ENCODE data around the gene USP16. TPM values are rescaled to one million over a fixed set of nuclear protein-coding genes. Genes with fewer than 3 reads are reported as not detected.
"Not testable (repeated sequence)": the region's sequence is repeated elsewhere in the genome, so short reads cannot be mapped to it uniquely, and the experiment has no call there.

The USP16 gene
- 20.9 to 27.0 TPM (median 22.5 TPM) in 3 replicates for total RNA-seq
- long read RNA-seq, transcript USP16-204 (18 exons, 2,963 nt) = minor isoform, 13 of 37 reads
- long read RNA-seq, transcript USP16-203 (18 exons, 2,960 nt) = major isoform, 15 of 37 reads
- long read RNA-seq, partial matches to known transcripts = 1 of 37 reads
- long read RNA-seq, other reads (novel, unspliced or antisense) = 8 of 37 reads

DNA sequence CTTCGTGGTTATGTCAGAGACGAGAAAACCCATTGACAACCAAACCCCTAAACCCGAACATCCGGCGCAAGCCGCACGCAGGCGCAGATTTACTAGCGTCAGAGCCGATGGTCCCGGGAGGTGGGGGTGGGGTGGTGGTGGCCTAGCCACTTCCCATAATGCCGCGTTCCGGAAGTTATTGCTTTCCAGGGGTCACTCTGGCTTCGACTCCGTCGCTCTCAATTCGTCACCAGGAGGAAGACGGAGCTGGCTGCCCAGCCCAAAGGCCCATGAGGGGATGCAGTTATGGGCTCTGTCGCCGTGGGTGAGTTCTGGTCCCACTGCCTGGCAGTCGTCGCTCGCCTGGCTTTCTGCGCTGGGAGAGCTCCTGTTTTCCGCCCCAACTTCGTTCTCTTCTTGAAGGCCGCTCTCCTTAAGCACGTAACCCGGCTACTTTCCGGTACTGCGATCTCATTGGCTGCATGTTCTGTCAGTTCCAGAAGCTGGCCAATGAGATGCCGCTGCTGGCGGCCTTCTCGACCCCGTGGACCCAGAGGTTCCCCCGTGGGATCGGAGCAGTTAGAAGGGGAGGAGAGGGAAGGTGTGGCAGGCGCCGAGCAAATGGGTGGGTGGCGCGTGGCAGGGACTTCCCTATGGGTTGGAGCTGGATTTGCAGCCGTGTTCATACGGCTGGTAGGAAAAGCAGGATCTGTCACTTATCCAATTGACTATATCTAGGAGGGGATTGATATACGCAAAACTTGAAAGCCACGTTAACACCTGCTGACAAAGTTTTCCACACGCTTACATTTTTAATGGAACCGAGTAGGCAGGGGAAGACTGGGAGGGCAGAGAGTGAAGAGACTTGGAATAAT, at the start of gene USP16:
Gene USP16, plus strand, starts transcription at position 195 of the 854 bp plus-strand sequence. CDS start 3,246 bp downstream, outside the sequence.
- peaks cover 24% of the 10 kb centered on the region for H3K4me1 Mint-ChIP-seq (ENCODE audit: low read depth)
- no peaks in the 10 kb centered on the region for H3K9me3 Mint-ChIP-seq (ENCODE audit: low read depth)
- H3K27ac Mint-ChIP-seq (ENCODE audit: unreplicated experiment) = peak within 1 kb of the TSS; percentile 100
- peak; percentile 98 for DNase-seq (ENCODE audit: low spot score)
- H3K27me3 Mint-ChIP-seq (ENCODE audit: low read depth) = no peaks in the 10 kb centered on the region
- H3K4me3 Mint-ChIP-seq (ENCODE audit: unreplicated experiment) = peak within 1 kb of the TSS; percentile 100
- H3K36me3 Mint-ChIP-seq (ENCODE audit: low read depth) = peaks cover 2% of the 10 kb centered on the region
- peak; percentile 23 for TF ChIP-seq CTCF (IDR thresholded peaks at IDR 0.05)

DNA sequence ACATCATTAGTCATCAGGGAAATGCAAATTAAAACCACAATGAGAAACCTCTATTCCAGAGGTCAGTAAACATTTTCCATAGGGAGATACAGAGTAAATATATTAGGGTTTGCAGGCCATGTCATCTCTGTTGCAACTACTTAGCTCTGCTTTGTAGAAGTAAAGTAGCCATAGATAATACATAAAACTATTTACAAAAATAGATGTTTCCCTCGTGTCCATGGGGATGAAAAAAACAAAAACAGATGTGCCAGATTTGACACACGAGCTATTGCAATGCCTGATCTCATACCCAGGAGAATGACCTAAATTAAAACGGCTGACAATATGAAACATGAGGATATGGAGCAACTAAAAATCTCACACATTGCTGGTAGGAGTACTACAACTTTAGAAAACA, 49.1 kb upstream of the USP16 start:
- no peak overlapping the region for H3K4me3 Mint-ChIP-seq (ENCODE audit: unreplicated experiment)
- no peak for TF ChIP-seq CTCF (IDR thresholded peaks at IDR 0.05)
- peaks cover 19% of the 10 kb centered on the region for H3K36me3 Mint-ChIP-seq (ENCODE audit: low read depth)
- no peaks in the 10 kb centered on the region for H3K4me1 Mint-ChIP-seq (ENCODE audit: low read depth)
- H3K9me3 Mint-ChIP-seq (ENCODE audit: low read depth) = peaks cover 5% of the 10 kb centered on the region
- no peak overlapping the region for H3K27ac Mint-ChIP-seq (ENCODE audit: unreplicated experiment)
- no peak for DNase-seq (ENCODE audit: low spot score)
- H3K27me3 Mint-ChIP-seq (ENCODE audit: low read depth) = no peaks in the 10 kb centered on the region

GRCh38 chr21:28979092-28979491, 45.4 kb upstream of the USP16 start:
- Mint-ChIP-seq H3K27ac (ENCODE audit: unreplicated experiment) (no peak overlapping the region), H3K9me3 (ENCODE audit: low read depth) (no peaks in the 10 kb centered on the region), H3K4me1 (ENCODE audit: low read depth) (no peaks in the 10 kb centered on the region), H3K36me3 (ENCODE audit: low read depth) (peaks cover 21% of the 10 kb centered on the region), H3K27me3 (ENCODE audit: low read depth) (no peaks in the 10 kb centered on the region), H3K4me3 (ENCODE audit: unreplicated experiment) (no peak overlapping the region)
- TF ChIP-seq CTCF (IDR thresholded peaks at IDR 0.05) = no peak
- no peak for DNase-seq (ENCODE audit: low spot score)

GRCh38 chr21:28982637-28983036, 41.8 kb upstream of the USP16 start:
- H3K27ac Mint-ChIP-seq (ENCODE audit: unreplicated experiment) = no peak overlapping the region
- DNase-seq (ENCODE audit: low spot score) = no peak
- H3K27me3 Mint-ChIP-seq (ENCODE audit: low read depth) = no peaks in the 10 kb centered on the region
- H3K4me1 Mint-ChIP-seq (ENCODE audit: low read depth) = peaks cover 1% of the 10 kb centered on the region
- TF ChIP-seq CTCF (IDR thresholded peaks at IDR 0.05) = no peak
- peaks cover 22% of the 10 kb centered on the region for H3K36me3 Mint-ChIP-seq (ENCODE audit: low read depth)
- H3K9me3 Mint-ChIP-seq (ENCODE audit: low read depth) = no peaks in the 10 kb centered on the region
- H3K4me3 Mint-ChIP-seq (ENCODE audit: unreplicated experiment) = no peak overlapping the region

DNA sequence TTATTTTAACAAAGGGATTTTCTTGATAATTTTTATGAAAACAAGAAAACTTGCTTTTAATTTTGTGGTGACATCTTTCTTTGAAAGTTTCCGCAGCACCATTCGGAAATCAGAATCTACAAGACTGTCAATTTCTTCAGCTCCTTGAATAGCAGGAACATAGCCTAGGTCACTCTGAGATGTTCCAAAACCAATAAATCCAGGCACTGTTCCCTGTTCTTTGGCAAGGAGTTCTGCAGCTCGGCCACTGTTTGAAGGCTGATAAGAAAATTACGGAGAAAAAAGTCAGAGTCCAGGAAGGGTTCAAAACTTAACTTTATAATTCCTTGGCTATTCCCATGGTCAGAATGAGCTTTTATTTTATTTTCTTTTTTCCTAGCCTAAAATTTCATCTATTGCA, 37.8 kb upstream of the USP16 start:
- H3K27ac Mint-ChIP-seq (ENCODE audit: unreplicated experiment) = no peak overlapping the region
- H3K4me3 Mint-ChIP-seq (ENCODE audit: unreplicated experiment) = no peak overlapping the region
- peaks cover 14% of the 10 kb centered on the region for H3K36me3 Mint-ChIP-seq (ENCODE audit: low read depth)
- peaks cover 16% of the 10 kb centered on the region for H3K4me1 Mint-ChIP-seq (ENCODE audit: low read depth)
- H3K27me3 Mint-ChIP-seq (ENCODE audit: low read depth) = no peaks in the 10 kb centered on the region
- TF ChIP-seq CTCF (IDR thresholded peaks at IDR 0.05) = no peak
- H3K9me3 Mint-ChIP-seq (ENCODE audit: low read depth) = no peaks in the 10 kb centered on the region
- no peak for DNase-seq (ENCODE audit: low spot score)

DNA sequence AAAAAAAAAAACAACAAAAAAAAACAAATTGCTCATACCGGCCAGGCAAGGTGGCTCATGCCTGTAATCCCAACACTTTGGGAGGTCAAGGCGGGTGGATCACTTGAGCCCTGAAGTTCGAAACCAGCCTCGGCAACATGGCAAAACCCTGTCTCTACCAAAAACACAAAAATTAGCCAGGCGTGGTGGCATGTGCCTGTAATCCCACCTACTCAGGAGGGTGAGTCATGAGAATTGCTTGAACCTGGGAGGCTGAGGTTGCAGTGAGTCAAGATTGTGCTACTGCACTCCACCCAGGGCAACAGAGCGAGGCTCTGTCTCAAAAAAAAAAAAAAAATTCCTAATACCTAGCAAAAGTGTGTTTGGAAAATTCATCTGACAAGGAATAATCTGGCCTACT, 36.3 kb upstream of the USP16 start:
- not testable (repeated sequence) for H3K4me3 Mint-ChIP-seq (ENCODE audit: unreplicated experiment); H3K27me3 Mint-ChIP-seq (ENCODE audit: low read depth); H3K27ac Mint-ChIP-seq (ENCODE audit: unreplicated experiment); DNase-seq (ENCODE audit: low spot score); H3K9me3 Mint-ChIP-seq (ENCODE audit: low read depth)
- H3K36me3 Mint-ChIP-seq (ENCODE audit: low read depth) = peaks cover 11% of the 10 kb centered on the region
- H3K4me1 Mint-ChIP-seq (ENCODE audit: low read depth) = peaks cover 23% of the 10 kb centered on the region

Measured in chondrocyte (in vitro differentiated cells).